Measurements from ENCODE around the gene LTB4R2.

DNA sequence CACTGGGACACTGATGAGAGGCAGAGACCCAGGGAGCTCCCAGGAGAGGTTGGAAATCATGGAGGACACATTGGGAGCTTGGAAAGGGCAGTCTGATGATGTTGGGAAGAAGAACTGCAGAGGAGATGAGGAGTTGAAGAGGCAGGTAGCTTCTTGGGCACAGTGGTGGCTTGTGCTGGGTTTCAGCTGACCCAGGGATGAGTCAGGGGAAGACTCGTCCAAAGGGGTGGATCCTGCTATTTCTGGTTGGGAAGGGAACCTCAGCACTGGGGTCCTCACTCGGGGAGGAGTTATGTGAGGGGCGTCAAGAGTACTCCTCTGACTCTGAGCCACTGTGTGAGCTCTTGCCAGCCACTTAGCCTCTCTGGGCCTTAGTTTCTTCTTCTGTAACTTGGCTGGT, 13.4 kb downstream of the LTB4R2 start:
- TF ChIP-seq, protein P1, sequence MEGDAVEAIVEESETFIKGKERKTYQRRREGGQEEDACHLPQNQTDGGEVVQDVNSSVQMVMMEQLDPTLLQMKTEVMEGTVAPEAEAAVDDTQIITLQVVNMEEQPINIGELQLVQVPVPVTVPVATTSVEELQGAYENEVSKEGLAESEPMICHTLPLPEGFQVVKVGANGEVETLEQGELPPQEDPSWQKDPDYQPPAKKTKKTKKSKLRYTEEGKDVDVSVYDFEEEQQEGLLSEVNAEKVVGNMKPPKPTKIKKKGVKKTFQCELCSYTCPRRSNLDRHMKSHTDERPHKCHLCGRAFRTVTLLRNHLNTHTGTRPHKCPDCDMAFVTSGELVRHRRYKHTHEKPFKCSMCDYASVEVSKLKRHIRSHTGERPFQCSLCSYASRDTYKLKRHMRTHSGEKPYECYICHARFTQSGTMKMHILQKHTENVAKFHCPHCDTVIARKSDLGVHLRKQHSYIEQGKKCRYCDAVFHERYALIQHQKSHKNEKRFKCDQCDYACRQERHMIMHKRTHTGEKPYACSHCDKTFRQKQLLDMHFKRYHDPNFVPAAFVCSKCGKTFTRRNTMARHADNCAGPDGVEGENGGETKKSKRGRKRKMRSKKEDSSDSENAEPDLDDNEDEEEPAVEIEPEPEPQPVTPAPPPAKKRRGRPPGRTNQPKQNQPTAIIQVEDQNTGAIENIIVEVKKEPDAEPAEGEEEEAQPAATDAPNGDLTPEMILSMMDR (IDR thresholded peaks at IDR 0.05) = no peak
- TF ChIP-seq POLR2A (IDR thresholded peaks at IDR 0.05) = no peak
- no peak for TF ChIP-seq EP300 (IDR thresholded peaks at IDR 0.05)
- TF ChIP-seq POLR2AphosphoS5 (IDR thresholded peaks at IDR 0.05) = no peak

Data from gastroesophageal sphincter (tissue), 3 donors.